GM21786 (cell line): ENCODE measurements around the gene KLHL6.
"Not testable (repeated sequence)": the region's sequence is repeated elsewhere in the genome, so short reads cannot be mapped to it uniquely, and the experiment has no call there.

Experiments used
- ATAC-seq: cut with Tn5 transposase; IDR thresholded peaks from one replicate; pipeline ENCODE4 v1.9.1; 2021; ENCODE audit not compliant: unreplicated experiment

Gene KLHL6

GRCh38 chr3:183489455-183490210, 65.9 kb downstream of the KLHL6 start:
- ATAC-seq: no peak

GRCh38 chr3:183488343-183488742, 67.2 kb downstream of the KLHL6 start:
- no peak for ATAC-seq

- ATAC-seq: no peak
Observed at GRCh38 chr3:183487896-183488295, 67.6 kb downstream of the KLHL6 start.

GRCh38 chr3:183487016-183487415, 68.5 kb downstream of the KLHL6 start:
- ATAC-seq: no peak

- ATAC-seq: no peak
Observed at GRCh38 chr3:183486472-183486871, 69.0 kb downstream of the KLHL6 start.

- no peak for ATAC-seq
Observed at GRCh38 chr3:183485585-183485984, 69.9 kb downstream of the KLHL6 start.

GRCh38 chr3:183485093-183485492, 70.4 kb downstream of the KLHL6 start:
- no peak for ATAC-seq

GRCh38 chr3:183484431-183485075, 71.0 kb downstream of the KLHL6 start:
- ATAC-seq: no peak

- ATAC-seq: no peak
Observed at GRCh38 chr3:183481582-183481981, 73.9 kb downstream of the KLHL6 start.

GRCh38 chr3:183478501-183478900, 77.0 kb downstream of the KLHL6 start:
- ATAC-seq: no peak

GRCh38 chr3:183477801-183478456, 77.6 kb downstream of the KLHL6 start:
- no peak for ATAC-seq

- not testable (repeated sequence) for ATAC-seq
Observed at GRCh38 chr3:183475764-183476162, 79.7 kb downstream of the KLHL6 start.

- no peak for ATAC-seq
Observed at GRCh38 chr3:183475016-183475763, 80.3 kb downstream of the KLHL6 start.

- ATAC-seq: no peak
Observed at GRCh38 chr3:183473969-183474368, 81.5 kb downstream of the KLHL6 start.

GRCh38 chr3:183472155-183472554, 83.4 kb downstream of the KLHL6 start:
- no peak for ATAC-seq

GRCh38 chr3:183468424-183468823, 87.1 kb downstream of the KLHL6 start:
- no peak for ATAC-seq

GRCh38 chr3:183466575-183466974, 88.9 kb downstream of the KLHL6 start:
- ATAC-seq: no peak

GRCh38 chr3:183465710-183466109, 89.8 kb downstream of the KLHL6 start:
- not testable (repeated sequence) for ATAC-seq

GRCh38 chr3:183464480-183464879, 91.0 kb downstream of the KLHL6 start:
- no peak for ATAC-seq

GRCh38 chr3:183460081-183461055, 95.1 kb downstream of the KLHL6 start:
- ATAC-seq: no peak
